Measurements from ENCODE around the gene ERFE. TPM values are rescaled to one million over a fixed set of nuclear protein-coding genes. Genes with fewer than 3 reads are reported as not detected.

Gene ERFE
- polyA plus RNA-seq, 1 of the 3 experiments (the other 2 are of a cell fraction), result 1.3 TPM

- CTCF ChIA-PET, result interaction anchor here (1.3 to 1.5 kb wide), 2 partner anchors 13 to 262 kb away, joined by 4 to 5 read pairs; no protein-coding TSS in a partner anchor
- Histone ChIP-seq H3K4me2 (no peak overlapping the region), H2AFZ (ENCODE audit: low read depth) (no peak overlapping the region), H3K9me3 (no peaks in the 10 kb centered on the region), H3F3A (replicated peaks; ENCODE audit: insufficient read depth) (no peaks in the 10 kb centered on the region), H3K4me3 (ENCODE audit: low read depth in 2 of 2, low read length in 1 of 2) (no peak overlapping the region), H3K79me2 (ENCODE audit: insufficient read depth) (no peaks in the 10 kb centered on the region), H3K9me2 (no peaks in the 10 kb centered on the region), H3K36me3 (replicated peaks in 1 of 2; ENCODE audit: control insufficient read depth in 1 of 2, insufficient read depth in 2 of 2, low read length in 1 of 2) (no peaks in the 10 kb centered on the region), H3K27ac (ENCODE audit: low read depth in 2 of 2, low read length in 1 of 2) (no peak overlapping the region), H3K27me3 (ENCODE audit: insufficient read depth) (no peaks in the 10 kb centered on the region; the same call in 1 of the 2 replicates), H3K4me1 (ENCODE audit: control insufficient read depth in 1 of 2, insufficient read depth in 2 of 2, low read depth in 1 of 2, low read length in 1 of 2) (peaks cover 0 to 9% of the 10 kb centered on the region in 2 experiments; a peak in 1 of 4 replicates), H4K20me1 (ENCODE audit: insufficient read depth) (no peaks in the 10 kb centered on the region), H3K9ac (no peak overlapping the region)
- WGBS (ENCODE audit: low lambda C conversion rate), result 29% methylated on average over 9 of the region's 30 CpGs
- TF ChIP-seq RXRA (IDR thresholded peaks at IDR 0.05; ENCODE audit: borderline replicate concordance, low read depth), result no peak
- no peak for TF ChIP-seq NRF1 (IDR thresholded peaks at IDR 0.05; ENCODE audit: low read depth, low read length)
- TF ChIP-seq RAD21 (IDR thresholded peaks at IDR 0.05; ENCODE audit: low read length), result no peak
- TF ChIP-seq, protein P1, sequence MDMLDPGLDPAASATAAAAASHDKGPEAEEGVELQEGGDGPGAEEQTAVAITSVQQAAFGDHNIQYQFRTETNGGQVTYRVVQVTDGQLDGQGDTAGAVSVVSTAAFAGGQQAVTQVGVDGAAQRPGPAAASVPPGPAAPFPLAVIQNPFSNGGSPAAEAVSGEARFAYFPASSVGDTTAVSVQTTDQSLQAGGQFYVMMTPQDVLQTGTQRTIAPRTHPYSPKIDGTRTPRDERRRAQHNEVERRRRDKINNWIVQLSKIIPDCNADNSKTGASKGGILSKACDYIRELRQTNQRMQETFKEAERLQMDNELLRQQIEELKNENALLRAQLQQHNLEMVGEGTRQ (IDR thresholded peaks at IDR 0.05; ENCODE audit: borderline replicate concordance, low read depth, low read length), result no peak
- no peak for TF ChIP-seq FOXM1 (IDR thresholded peaks at IDR 0.05; ENCODE audit: low read depth)
- no peak for TF ChIP-seq YY1 (IDR thresholded peaks at IDR 0.05; ENCODE audit: low read depth)
- TF ChIP-seq MXI1 (IDR thresholded peaks at IDR 0.05; ENCODE audit: low read depth, low read length), result no peak
- no peak for TF ChIP-seq EZH2phosphoT487 (IDR thresholded peaks at IDR 0.05; ENCODE audit: borderline replicate concordance, low read depth)
- POLR2A ChIA-PET, result no interaction called here
- no peak for DNase-seq
Observed at GRCh38 chr2:238120463-238121298, 38.1 kb upstream of the ERFE start.

DNA sequence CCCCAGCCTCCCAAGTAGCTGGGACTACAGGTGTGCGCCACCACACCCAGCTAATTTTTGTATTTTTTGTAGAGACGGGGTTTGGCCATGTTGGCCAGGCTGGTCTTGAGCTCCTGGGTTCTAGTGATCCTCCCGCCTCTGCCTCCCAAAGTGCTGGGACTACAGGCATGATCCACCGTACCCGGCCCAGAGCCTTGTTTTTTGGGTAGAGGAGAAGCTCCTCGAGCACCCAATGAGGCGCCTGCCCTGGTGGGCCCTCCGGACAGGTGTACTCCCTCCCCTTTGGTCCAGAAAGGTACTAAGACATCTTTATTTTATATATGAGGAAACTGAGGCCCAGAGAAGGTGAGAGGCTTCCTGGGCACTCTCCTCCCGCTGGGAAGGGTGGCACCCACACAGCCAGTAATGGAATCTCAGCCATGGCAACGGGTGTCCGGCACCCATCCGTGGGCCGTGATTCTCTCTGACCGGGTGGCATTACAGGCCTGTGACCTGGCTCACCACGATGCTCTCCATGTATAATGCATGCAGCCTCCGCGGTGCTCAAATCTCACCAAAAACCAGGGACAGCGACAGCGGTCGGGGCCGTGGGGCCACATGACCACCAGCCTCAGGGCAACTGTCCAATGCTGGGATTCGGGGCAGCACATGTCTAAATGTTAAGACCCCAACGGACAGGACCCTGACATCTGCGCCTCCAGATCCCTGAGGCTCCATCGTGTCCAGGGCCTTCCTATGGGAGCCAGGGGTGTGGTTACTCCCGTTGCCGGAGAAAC is 37.1 kb upstream of the ERFE start:
- H3K27me3 ChIP-seq (ENCODE audit: insufficient read depth), result no peaks in the 10 kb centered on the region; the same call in 1 of the 2 replicates
- POLR2A ChIA-PET, result no interaction called here
- DNase-seq, result no peak
- H3K9me2 ChIP-seq, result no peaks in the 10 kb centered on the region
- no peak overlapping the region for H3K4me2 ChIP-seq
- no peak overlapping the region for H3K9ac ChIP-seq
- H3K9me3 ChIP-seq, result no peaks in the 10 kb centered on the region
- H3F3A ChIP-seq (replicated peaks; ENCODE audit: insufficient read depth), result no peaks in the 10 kb centered on the region
- H4K20me1 ChIP-seq (ENCODE audit: insufficient read depth), result no peaks in the 10 kb centered on the region
- TF ChIP-seq FOSL2 (IDR thresholded peaks at IDR 0.05; ENCODE audit: borderline replicate concordance, low read depth) (no peak), GATA2 (CRISPR knock-in tag; IDR thresholded peaks at IDR 0.05) (no peak), CHD2 (IDR thresholded peaks at IDR 0.05; ENCODE audit: low read length, partially characterized antibody) (no peak), POLR2AphosphoS5 (IDR thresholded peaks at IDR 0.05; ENCODE audit: low read depth, low read length) (no peak), RAD21 (IDR thresholded peaks at IDR 0.05; ENCODE audit: low read length) (no peak)
- CTCF ChIA-PET, result interaction anchor here (1.3 to 1.5 kb wide), 2 partner anchors 12 to 263 kb away, joined by 4 to 5 read pairs; no protein-coding TSS in a partner anchor
- no peak overlapping the region for H3K27ac ChIP-seq (ENCODE audit: low read depth in 2 of 2, low read length in 1 of 2)
- peaks cover 0 to 4% of the 10 kb centered on the region in 2 experiments; a peak in 1 of 4 replicates for H3K4me1 ChIP-seq (ENCODE audit: control insufficient read depth in 1 of 2, insufficient read depth in 2 of 2, low read depth in 1 of 2, low read length in 1 of 2)
- H3K36me3 ChIP-seq (replicated peaks in 1 of 2; ENCODE audit: control insufficient read depth in 1 of 2, insufficient read depth in 2 of 2, low read length in 1 of 2), result no peaks in the 10 kb centered on the region
- no peak overlapping the region for H3K4me3 ChIP-seq (ENCODE audit: low read depth in 2 of 2, low read length in 1 of 2)
- H2AFZ ChIP-seq (ENCODE audit: low read depth), result no peak overlapping the region
- WGBS (ENCODE audit: low lambda C conversion rate), result 75% methylated on average over 19 of the region's 27 CpGs
- no peaks in the 10 kb centered on the region for H3K79me2 ChIP-seq (ENCODE audit: insufficient read depth)
